Activated gamma-delta T cell (primary cell): ENCODE measurements around the gene GMDS.
A peak's percentile ranks its signal among the peaks of the same experiment; 100 is the strongest.

Experiments
- DNase-seq: peaks from one replicate; lab custom pipeline; 2025; lab: John Stamatoyannopoulos, UW
- total RNA-seq, 2 donors: gene quantifications; one replicate each; lab custom pipeline; 2026; lab: John Stamatoyannopoulos, UW

Gene GMDS
- 7.0 to 8.4 reads per million in 2 donors for total RNA-seq

- peak; percentile 78 for DNase-seq
These were observed at the start of gene GMDS for GRCh38 chr6:2245103-2245876. Gene GMDS (minus strand): TSS chr6:2245605.

- no peak for DNase-seq
These were observed 40.1 kb upstream of the GMDS start for GRCh38 chr6:2285510-2285909.

DNA sequence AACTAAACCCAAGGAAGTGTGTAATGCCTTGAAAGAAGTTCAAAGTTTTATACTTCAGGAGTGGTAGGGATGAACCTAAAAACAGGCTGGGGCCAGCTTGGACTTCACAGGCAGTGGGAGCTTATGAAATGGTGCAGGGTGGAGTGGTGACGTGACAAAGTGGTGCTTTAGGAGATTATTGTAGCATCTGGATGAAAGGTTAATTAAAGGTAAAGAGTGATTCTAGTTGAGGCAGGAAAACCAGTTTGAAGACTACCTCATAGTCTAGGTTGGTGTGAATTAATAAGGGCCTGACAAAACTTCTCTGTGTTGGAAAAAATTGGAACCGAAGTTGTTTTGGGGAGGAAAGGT is 30.5 kb upstream of the GMDS start:
- DNase-seq: no peak

GRCh38 chr6:2274981-2275891 is 29.8 kb upstream of the GMDS start:
- no peak for DNase-seq

DNA sequence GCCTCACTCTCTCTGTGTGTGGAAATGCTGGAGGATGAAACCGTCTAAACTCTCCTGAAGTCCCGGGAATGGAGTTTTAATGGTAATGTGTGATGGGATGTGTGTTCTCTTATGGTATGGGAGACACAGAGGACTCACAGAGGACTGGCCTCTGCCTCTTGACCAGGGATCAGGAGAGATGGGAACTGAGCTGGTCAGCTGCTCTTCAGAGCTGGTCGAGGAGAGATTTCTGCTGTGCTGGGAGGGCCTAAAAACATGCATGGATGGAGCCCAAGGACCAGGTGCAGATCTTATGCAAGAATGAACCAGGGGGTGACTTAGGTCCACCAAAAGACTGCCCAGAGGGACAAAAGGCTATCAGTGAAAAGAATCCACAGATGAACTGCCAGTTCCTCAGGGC is 27.3 kb upstream of the GMDS start:
- DNase-seq: no peak

DNA sequence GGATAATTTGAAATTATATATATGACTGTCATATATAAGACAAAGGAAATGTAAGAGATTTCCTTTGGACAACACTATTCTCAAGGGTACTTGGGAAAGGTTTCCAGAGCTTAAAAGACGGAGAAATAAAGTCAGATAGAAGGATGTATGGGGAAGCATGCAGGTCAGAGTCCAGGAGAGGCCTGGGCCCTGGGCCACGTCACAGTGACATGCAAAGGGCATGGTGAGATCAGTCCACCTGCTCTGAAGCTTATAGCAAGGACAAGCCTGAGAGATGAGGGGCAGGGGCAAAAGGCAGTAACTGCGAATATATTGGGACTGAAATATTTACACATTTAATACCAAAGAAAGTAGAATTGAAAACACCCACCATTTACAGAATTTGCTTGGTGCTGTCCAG is 24.6 kb upstream of the GMDS start:
- no peak for DNase-seq

DNA sequence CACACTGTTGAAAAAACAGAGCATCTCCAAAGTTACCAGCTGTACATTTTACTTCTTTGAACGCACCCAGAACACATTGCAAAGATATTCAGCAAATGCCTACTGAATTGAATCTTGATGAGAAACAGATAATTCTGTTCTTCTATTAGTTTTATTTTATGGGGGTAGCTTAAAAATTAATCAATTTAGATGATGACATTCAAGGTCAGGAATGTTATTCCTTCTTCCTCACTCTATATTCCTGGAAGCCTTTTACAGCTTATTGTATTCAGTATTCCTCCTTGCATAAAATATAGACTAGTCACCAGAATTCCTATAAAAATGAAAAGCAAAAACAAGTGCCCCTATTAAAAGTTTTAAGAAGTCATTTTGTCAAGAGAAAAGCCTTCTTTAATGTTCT is 21.4 kb upstream of the GMDS start:
- no peak for DNase-seq

GRCh38 chr6:2266031-2266795 is 20.8 kb upstream of the GMDS start:
- no peak for DNase-seq

DNA sequence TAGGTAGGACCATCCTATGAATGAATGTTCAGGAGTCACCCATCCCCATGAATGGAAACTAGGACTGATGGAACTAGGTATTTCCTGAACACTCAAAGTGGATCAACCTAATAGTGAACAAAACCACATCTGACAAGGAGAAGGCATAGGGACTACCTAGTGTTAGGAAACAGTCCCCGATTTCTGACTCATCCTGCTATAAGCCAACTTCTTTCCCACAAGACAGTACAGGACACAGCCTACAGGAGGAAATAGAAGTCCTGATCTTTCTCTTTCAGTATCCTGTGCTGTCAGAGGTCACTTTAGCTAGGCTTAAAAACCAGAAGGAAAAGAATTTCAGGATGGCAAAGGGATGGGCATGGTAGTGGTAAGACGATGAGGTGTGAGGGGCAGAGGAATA is 19.5 kb upstream of the GMDS start:
- DNase-seq: no peak

GRCh38 chr6:2263896-2264295 is 18.5 kb upstream of the GMDS start:
- DNase-seq: no peak

DNA sequence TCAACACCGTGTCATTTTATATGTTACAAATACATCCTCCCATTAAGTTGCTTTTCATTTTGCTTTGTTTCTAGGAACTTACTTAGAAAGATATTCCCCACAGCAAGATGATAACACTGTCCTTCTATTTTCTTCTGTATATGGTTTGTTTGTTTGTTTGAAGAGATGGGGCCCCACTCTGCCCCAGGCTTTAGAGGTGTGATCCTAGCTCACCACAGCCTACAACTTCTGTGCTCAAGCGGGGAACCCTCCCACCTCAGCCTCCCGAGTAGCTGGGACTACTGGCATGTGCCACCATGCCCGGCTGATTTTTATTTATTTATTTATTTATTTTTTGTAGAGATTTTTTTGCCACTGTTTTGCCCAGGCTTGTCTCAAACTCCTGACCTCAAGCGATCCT is 14.2 kb upstream of the GMDS start:
- no peak for DNase-seq

DNA sequence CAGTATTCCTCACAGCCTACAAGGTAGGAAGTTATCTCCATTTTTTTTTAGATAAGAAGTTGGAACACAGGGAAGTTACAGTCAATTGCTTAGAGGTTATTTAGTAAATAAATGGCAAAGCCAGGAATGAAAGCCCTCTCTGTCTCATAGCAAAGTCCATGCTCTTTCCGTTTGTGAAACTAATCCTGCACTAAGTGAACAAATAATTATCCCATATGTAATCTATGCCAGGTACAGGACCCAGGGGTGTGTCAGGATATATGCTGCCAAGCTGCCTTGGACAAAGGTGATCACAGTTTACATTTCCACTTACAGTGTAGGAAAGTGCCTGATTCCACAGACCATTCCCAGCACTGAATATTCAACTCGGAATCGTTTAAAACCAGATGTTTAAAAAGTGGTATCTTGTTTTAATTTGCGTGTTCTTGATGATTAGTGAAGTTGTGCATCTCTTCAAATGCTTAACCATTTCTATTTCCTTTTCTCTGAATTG is 13.6 kb upstream of the GMDS start:
- DNase-seq: no peak

DNA sequence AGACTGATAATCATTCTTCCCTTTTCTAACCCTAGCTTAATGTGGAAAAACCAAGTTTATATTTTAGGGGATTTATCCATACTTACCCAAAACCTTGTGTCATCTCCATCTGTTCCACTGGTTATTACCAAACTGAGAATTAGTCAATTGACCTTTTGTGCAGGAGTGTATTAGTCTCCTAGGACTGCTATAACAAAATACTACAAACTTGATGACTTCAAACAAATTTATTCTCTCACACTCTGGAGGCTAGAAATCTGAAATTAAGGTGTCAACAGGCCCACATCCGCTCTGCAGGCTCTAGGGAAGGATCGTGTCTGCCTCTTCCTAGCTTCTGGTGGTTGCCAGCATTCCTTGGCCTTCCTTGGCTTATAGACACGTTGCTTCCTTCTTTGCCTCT is 12.7 kb upstream of the GMDS start:
- no peak for DNase-seq

- no peak for DNase-seq
These were observed 12.0 kb upstream of the GMDS start for GRCh38 chr6:2257363-2257762.

- no peak for DNase-seq
These were observed 9.3 kb upstream of the GMDS start for GRCh38 chr6:2254747-2255146.

DNA sequence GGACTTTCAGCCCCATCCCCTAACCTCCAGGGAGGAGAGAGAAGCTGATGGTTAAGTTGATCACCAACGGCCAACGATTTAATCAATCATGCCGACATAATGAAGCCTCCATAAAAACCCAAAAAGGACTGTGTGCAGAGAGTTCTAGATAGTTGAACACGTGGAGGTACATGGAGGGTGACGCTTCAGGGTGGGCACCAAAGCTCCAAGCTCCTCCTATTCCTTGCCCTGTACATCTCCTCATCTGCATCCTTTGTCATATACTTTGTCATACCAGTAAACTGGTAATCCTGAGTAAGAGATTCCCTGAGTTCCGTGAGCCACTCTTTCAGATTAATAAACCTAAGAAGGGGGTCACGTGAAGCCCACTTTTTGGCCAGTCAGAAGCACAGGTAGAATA is 3.7 kb upstream of the GMDS start:
- DNase-seq: no peak

DNA sequence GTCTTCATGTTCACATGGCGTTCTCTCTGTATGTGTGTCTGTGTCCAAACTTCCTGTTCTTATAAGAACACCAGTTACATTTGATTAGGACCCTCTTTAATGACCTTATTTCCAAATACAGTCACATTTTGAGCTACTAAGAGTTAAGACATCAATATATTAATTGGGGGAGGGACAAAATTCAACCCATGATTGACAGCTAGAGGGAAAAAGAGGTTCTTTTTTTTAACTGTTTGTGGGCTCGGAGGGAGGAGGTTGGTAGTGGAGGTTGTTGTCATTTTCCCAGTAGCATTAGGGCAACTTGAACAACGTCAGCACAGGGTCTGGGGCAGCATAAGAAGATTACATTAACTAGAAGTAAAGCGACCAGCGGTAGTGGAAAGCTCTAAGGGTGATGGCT is 2.3 kb upstream of the GMDS start:
- DNase-seq: no peak

- DNase-seq: no peak
These were observed 765 bp upstream of the GMDS start for GRCh38 chr6:2245877-2246863.

DNA sequence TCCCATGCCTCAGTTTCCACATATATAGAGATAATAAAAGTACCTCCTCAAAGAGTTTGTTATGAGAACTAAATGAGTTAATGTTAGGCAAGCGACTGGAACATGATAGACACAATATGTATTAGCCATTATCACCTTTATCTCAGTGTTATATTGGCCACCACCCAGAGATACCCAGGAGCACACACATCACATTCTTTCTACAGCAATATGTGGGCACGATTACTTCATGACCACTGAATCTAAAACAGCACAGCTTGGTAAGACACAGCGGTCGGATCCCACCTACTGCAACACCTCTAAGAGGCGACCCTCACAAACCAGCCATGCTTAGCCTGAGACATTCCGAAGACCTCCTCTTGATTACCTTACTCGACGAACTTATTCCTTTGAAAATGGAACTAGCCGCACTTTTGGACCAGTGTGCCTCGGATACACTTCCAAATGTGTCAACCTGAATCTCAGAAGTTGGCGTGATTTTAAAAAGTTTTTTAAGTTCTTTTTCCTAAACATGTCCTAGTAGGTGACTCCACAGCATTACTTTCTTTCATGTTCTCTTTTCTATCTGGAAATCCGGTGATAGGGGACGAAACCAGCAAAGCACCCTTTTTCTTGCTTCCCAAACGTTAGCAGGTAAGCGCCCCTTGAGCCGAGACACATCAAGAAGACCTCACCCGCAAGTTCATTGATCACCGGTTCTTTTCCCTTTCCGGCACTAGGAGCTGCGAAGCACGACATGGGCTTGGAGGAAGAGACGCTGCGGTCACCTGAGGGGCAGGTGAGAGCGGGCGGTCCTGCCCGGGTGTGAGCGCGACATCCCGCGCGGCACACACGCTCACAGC is 923 bp downstream of the GMDS start:
- DNase-seq: no peak

DNA sequence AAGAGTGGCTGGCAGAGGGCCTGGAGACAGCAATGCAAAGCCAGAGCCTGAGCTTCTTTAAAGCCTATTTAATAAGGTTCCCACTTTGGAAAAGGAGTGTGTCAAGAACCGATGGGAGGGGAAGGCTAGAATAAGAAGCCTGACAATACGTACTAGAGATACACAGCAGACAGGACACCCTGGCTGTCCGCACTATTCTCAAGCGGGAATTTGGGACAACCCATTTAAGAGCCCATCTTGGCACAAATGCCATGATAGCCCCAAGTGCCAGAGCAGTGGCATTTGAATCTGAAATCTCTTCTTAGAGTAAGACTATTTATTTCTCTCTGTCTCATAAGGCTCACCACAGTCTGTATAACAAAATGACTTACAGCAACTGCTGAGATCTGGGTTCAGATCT is 3.1 kb downstream of the GMDS start:
- DNase-seq: no peak
